SK-N-SH treated with all-trans-retinoic acid at 6 μM for 48 hours (cell line): Measurements from ENCODE around the gene GSAP.

Source experiments
- ATAC-seq: fragments of 200-7000 bp; cut with Tn5 transposase; 3 replicates; pipeline ENCODE4 v1.9.1; 2020; ENCODE audit warnings: mild to moderate bottlenecking, moderate library complexity
- ARNTL ChIP-seq: fragments of 450-650 bp; formaldehyde crosslinking; IDR thresholded peaks from 2 replicates; pipeline ENCODE4 v1.5.0; 2020; ENCODE audit warnings: low read depth, mild to moderate bottlenecking, moderate library complexity, borderline replicate concordance
- BACH2 ChIP-seq: fragments of 250-450 bp; sonication (Bioruptor Pico); IDR thresholded peaks from 2 replicates; pipeline ENCODE4 v1.9.0; 2021; ENCODE audit warnings: mild to moderate bottlenecking, borderline replicate concordance
- CREB5 ChIP-seq: fragments of 250-450 bp; sonication (Bioruptor Pico); IDR thresholded peaks from 2 replicates; pipeline ENCODE4 v1.5.1; 2020; ENCODE audit warnings: low read depth, mild to moderate bottlenecking, moderate library complexity
- CSDC2 ChIP-seq: fragments of 250-450 bp; sonication (Bioruptor Pico); IDR thresholded peaks from 2 replicates; pipeline ENCODE4 v1.5.0; 2020; ENCODE audit warnings: mild to moderate bottlenecking, moderate library complexity
- GLIS3 ChIP-seq: fragments of 250-450 bp; sonication (Bioruptor Pico); IDR thresholded peaks from 2 replicates; pipeline ENCODE4 v1.5.0; 2020; ENCODE audit warnings: mild to moderate bottlenecking, moderate library complexity
- ISL1 ChIP-seq: fragments of 250-450 bp; sonication (Bioruptor Pico); IDR thresholded peaks from 2 replicates; pipeline ENCODE4 v2.1.2; 2022; ENCODE audit warnings: mild to moderate bottlenecking, moderate library complexity
- OSR1 ChIP-seq: fragments of 250-450 bp; sonication (Bioruptor Pico); IDR thresholded peaks from 2 replicates; pipeline ENCODE4 v1.8.0; 2022; ENCODE audit warnings: moderate library complexity, mild to moderate bottlenecking, inconsistent platforms
- PATZ1 ChIP-seq: fragments of 250-450 bp; sonication (Bioruptor Pico); IDR thresholded peaks from 2 replicates; pipeline ENCODE4 v1.8.0; 2020; ENCODE audit warnings: mild to moderate bottlenecking, moderate library complexity, borderline replicate concordance
- RARB ChIP-seq: fragments of 250-450 bp; sonication (Bioruptor Pico); IDR thresholded peaks from 2 replicates; pipeline ENCODE4 v1.8.0; 2021; ENCODE audit warnings: mild to moderate bottlenecking, moderate library complexity
- TCF4 ChIP-seq: fragments of 250-450 bp; sonication (Bioruptor Pico); IDR thresholded peaks from 2 replicates; pipeline ENCODE4 v1.8.0; 2021; ENCODE audit warnings: mild to moderate bottlenecking, moderate library complexity, borderline replicate concordance
- ZC3H10 ChIP-seq: fragments of 250-450 bp; sonication (Bioruptor Pico); IDR thresholded peaks from 2 replicates; pipeline ENCODE4 v1.5.1; 2021; ENCODE audit warnings: mild to moderate bottlenecking, moderate library complexity
- ZFP3 ChIP-seq: fragments of 250-450 bp; sonication (Bioruptor Pico); IDR thresholded peaks from 2 replicates; pipeline ENCODE4 v1.5.0; 2020; ENCODE audit warnings: mild to moderate bottlenecking, moderate library complexity
- ZFP30 ChIP-seq: fragments of 450-650 bp; formaldehyde crosslinking; IDR thresholded peaks from 2 replicates; pipeline ENCODE4 v1.5.0; 2022; ENCODE audit warnings: mild to moderate bottlenecking, moderate library complexity
- ZNF565 ChIP-seq: fragments of 450-650 bp; formaldehyde crosslinking; conservative IDR thresholded peaks from 2 replicates; pipeline ENCODE4 v1.5.0; 2020; ENCODE audit warnings: low read depth, mild to moderate bottlenecking, moderate library complexity
- ZNF8 ChIP-seq: fragments of 450-650 bp; formaldehyde crosslinking; IDR thresholded peaks from 2 replicates; pipeline ENCODE4 v1.5.0; 2020; ENCODE audit warnings: mild to moderate bottlenecking, moderate library complexity
- TF ChIP-seq, protein P1 (sequence below): fragments of 250-450 bp; sonication (Bioruptor Pico); IDR thresholded peaks from 2 replicates; pipeline ENCODE4 v1.5.0; 2020; ENCODE audit warnings: mild to moderate bottlenecking, moderate library complexity
- TF ChIP-seq, protein P2 (sequence below): fragments of 250-450 bp; sonication (Bioruptor Pico); IDR thresholded peaks from 2 replicates; pipeline ENCODE4 v1.5.1; 2021; ENCODE audit warnings: mild to moderate bottlenecking, moderate library complexity

GSAP gene

DNA sequence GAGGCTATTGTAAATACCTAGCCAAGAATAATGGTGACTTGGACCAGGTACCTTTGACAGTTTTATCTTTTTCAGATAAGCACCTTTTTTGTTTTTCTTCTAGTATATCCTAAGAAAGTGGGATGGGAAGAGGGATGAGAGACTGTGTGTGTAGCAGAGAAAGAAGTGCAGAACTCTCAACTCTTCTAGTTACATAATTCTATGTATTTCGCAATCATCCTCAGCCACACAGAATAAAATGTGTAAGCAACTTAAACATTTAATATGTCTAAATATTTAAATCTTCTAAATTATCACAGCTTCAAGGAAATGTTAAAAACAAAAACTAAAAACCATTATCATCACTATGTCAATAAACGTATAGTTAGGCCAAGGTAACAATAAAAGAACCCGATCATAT, 42.6 kb upstream of the GSAP start:
- no peak for ATAC-seq
- TF ChIP-seq TCF4 (CRISPR knock-in tag) = no peak
- no peak for TF ChIP-seq PATZ1 (CRISPR knock-in tag)
- TF ChIP-seq ISL1 (CRISPR knock-in tag) = no peak
- TF ChIP-seq BACH2 = no peak

- TF ChIP-seq PATZ1 (CRISPR knock-in tag) = no peak
- no peak for TF ChIP-seq OSR1 (CRISPR knock-in tag)
- no peak for TF ChIP-seq ZFP3 (CRISPR knock-in tag)
- no peak for TF ChIP-seq GLIS3
- TF ChIP-seq ARNTL (CRISPR knock-in tag) = no peak
- TF ChIP-seq CREB5 (CRISPR knock-in tag) = no peak
- TF ChIP-seq ISL1 (CRISPR knock-in tag) = no peak
- no peak for TF ChIP-seq CSDC2 (CRISPR knock-in tag)
- no peak for TF ChIP-seq ZNF8
- no peak for TF ChIP-seq ZNF565
- TF ChIP-seq, all 23 proteins: peak for 0
- no peak for ATAC-seq
Observed at GRCh38 chr7:77457779-77458178, 41.6 kb upstream of the GSAP start.

DNA sequence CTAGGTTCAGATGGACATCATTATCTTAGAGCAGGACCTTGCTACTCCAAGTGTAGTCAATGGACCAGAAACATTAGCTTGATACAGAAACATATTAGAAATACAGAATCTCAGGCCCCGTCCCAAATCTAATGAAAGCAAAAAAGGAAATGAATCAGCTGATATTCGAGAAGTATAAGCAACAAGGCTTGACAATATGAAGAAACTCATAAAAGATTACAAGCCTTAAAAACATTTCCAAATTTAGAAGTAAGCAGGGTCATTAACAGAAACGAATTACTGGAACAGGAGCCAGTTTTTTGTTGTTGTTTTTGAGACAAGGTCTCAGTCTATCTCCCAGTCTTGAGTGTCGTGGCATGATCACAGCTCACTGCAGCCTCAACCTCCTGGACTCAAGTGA, 40.5 kb upstream of the GSAP start:
- no peak for ATAC-seq
- no peak for TF ChIP-seq RARB
- TF ChIP-seq BACH2 = no peak
- TF ChIP-seq CSDC2 (CRISPR knock-in tag) = no peak
- TF ChIP-seq, protein P1, sequence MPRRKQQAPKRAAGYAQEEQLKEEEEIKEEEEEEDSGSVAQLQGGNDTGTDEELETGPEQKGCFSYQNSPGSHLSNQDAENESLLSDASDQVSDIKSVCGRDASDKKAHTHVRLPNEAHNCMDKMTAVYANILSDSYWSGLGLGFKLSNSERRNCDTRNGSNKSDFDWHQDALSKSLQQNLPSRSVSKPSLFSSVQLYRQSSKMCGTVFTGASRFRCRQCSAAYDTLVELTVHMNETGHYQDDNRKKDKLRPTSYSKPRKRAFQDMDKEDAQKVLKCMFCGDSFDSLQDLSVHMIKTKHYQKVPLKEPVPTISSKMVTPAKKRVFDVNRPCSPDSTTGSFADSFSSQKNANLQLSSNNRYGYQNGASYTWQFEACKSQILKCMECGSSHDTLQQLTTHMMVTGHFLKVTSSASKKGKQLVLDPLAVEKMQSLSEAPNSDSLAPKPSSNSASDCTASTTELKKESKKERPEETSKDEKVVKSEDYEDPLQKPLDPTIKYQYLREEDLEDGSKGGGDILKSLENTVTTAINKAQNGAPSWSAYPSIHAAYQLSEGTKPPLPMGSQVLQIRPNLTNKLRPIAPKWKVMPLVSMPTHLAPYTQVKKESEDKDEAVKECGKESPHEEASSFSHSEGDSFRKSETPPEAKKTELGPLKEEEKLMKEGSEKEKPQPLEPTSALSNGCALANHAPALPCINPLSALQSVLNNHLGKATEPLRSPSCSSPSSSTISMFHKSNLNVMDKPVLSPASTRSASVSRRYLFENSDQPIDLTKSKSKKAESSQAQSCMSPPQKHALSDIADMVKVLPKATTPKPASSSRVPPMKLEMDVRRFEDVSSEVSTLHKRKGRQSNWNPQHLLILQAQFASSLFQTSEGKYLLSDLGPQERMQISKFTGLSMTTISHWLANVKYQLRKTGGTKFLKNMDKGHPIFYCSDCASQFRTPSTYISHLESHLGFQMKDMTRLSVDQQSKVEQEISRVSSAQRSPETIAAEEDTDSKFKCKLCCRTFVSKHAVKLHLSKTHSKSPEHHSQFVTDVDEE (CRISPR knock-in tag) = no peak
- no peak for TF ChIP-seq ZNF8
- TF ChIP-seq ZFP3 (CRISPR knock-in tag) = no peak
- no peak for TF ChIP-seq CREB5 (CRISPR knock-in tag)
- TF ChIP-seq, protein P2, sequence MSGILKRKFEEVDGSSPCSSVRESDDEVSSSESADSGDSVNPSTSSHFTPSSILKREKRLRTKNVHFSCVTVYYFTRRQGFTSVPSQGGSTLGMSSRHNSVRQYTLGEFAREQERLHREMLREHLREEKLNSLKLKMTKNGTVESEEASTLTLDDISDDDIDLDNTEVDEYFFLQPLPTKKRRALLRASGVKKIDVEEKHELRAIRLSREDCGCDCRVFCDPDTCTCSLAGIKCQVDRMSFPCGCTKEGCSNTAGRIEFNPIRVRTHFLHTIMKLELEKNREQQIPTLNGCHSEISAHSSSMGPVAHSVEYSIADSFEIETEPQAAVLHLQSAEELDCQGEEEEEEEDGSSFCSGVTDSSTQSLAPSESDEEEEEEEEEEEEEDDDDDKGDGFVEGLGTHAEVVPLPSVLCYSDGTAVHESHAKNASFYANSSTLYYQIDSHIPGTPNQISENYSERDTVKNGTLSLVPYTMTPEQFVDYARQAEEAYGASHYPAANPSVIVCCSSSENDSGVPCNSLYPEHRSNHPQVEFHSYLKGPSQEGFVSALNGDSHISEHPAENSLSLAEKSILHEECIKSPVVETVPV = no peak

GRCh38 chr7:77455321-77455720, 39.2 kb upstream of the GSAP start:
- ATAC-seq = peak; percentile 91
- TF ChIP-seq GLIS3 = no peak
- no peak for TF ChIP-seq ZNF565
- no peak for TF ChIP-seq ISL1 (CRISPR knock-in tag)
- TF ChIP-seq OSR1 (CRISPR knock-in tag) = no peak
- TF ChIP-seq ZFP30 (CRISPR knock-in tag) = no peak
- TF ChIP-seq CREB5 (CRISPR knock-in tag) = no peak
- TF ChIP-seq, protein P2 = no peak
- TF ChIP-seq, protein P1 (CRISPR knock-in tag) = no peak
- no peak for TF ChIP-seq CSDC2 (CRISPR knock-in tag)
- no peak for TF ChIP-seq ZC3H10
- no peak for TF ChIP-seq ZNF8
